IMR-90 (cell line): Measurements from ENCODE around the gene AMPD3.

Source experiments
- BHLHE40 ChIP-seq: fragments of 150-350 bp; IDR thresholded peaks from 2 replicates; pipeline ENCODE4 v1.6.1; 2016; ENCODE audit warnings: mild to moderate bottlenecking, low read depth, low read length
- CEBPB ChIP-seq: IDR thresholded peaks from 2 replicates; pipeline ENCODE4 v1.6.1; 2012; ENCODE audit warnings: low read depth, low read length, improper control_type of control experiment
- CTCF ChIP-seq: conservative IDR thresholded peaks from 2 replicates; pipeline ENCODE4 v1.5.1; 2012; ENCODE audit warnings: mild to moderate bottlenecking, low read depth, low read length, improper control_type of control experiment
- FOS ChIP-seq: fragments of 150-350 bp; IDR thresholded peaks from 2 replicates; pipeline ENCODE4 v1.6.1; 2016; ENCODE audit warnings: low read depth, low read length
- MAFK ChIP-seq: IDR thresholded peaks from 2 replicates; pipeline ENCODE4 v1.6.1; 2012; ENCODE audit warnings: low read depth, low read length, improper control_type of control experiment
- MAZ ChIP-seq: IDR thresholded peaks from 2 replicates; pipeline ENCODE4 v1.6.1; 2012; ENCODE audit warnings: low read depth, mild to moderate bottlenecking, low read length, improper control_type of control experiment, moderate library complexity, borderline replicate concordance
- MXI1 ChIP-seq: IDR thresholded peaks from 2 replicates; pipeline ENCODE4 v1.6.1; 2012; ENCODE audit warnings: low read depth, mild to moderate bottlenecking, low read length, moderate library complexity, borderline replicate concordance
- NFE2L2 ChIP-seq: fragments of 150-350 bp; IDR thresholded peaks from 2 replicates; pipeline ENCODE4 v1.6.1; 2016; ENCODE audit warnings: low read depth, mild to moderate bottlenecking, low read length
- POLR2A ChIP-seq: IDR thresholded peaks from 2 replicates; pipeline ENCODE4 v1.6.1; 2012; ENCODE audit warnings: mild to moderate bottlenecking, low read depth, low read length
- RAD21 ChIP-seq: IDR thresholded peaks from 2 replicates; pipeline ENCODE4 v1.6.1; 2012; ENCODE audit warnings: low read length, improper control_type of control experiment
- RFX5 ChIP-seq: IDR thresholded peaks from 2 replicates; pipeline ENCODE4 v1.8.0; 2012; ENCODE audit warnings: low read depth, mild to moderate bottlenecking, low read length, moderate library complexity
- SMC3 ChIP-seq: fragments of 150-350 bp; IDR thresholded peaks from 2 replicates; pipeline ENCODE4 v1.6.1; 2016; ENCODE audit warnings: low read depth, mild to moderate bottlenecking, antibody characterized with exemption, low read length, moderate library complexity
- USF2 ChIP-seq: fragments of 150-350 bp; IDR thresholded peaks from 2 replicates; pipeline ENCODE4 v1.6.1; 2017; ENCODE audit warnings: mild to moderate bottlenecking, antibody characterized with exemption, low read length, low read depth

DNA sequence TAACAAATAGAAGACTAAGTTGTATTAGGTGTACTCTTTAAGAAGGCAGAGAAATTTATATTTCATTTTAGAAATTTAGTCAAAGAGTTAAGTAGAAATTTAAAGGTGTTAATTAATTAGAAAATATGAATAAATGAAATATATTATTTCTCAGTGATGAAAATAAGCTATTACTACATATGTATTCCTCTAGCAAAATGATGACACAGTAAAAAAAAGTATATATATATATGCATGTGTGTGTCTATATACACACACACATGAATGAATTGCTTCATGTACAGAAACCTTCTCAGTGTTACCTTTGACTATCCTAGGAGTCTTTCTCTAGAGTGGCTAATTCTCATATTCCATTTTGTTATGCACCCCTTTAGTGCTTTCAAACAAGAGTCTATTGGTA, 78.3 kb downstream of the AMPD3 start:
- TF ChIP-seq POLR2A (no peak), CTCF (no peak), USF2 (no peak), RAD21 (no peak), CEBPB (no peak), BHLHE40 (no peak), RFX5 (no peak), NFE2L2 (no peak), SMC3 (no peak), MAZ (no peak), FOS (no peak), MAFK (peak; percentile 31; the same call in 1 of the 2 replicates), MXI1 (no peak)
